Activated CD4-positive, alpha-beta memory T cell treated with anti-CD3 and anti-CD28 coated beads, Interleukin-2, amount 10 ng/mL, durations not matched to agents 7 days and 5 days (primary cell): Measurements from ENCODE around the gene FRMPD4. TPM values are rescaled to one million over a fixed set of nuclear protein-coding genes. Genes with fewer than 3 reads are reported as not detected.

Experiments
- CTCF ChIA-PET: fragments of 350-600 bp; sonication (Branson Sonifier 250); formaldehyde crosslinking; loops from one replicate; lab custom pipeline; 2021; ENCODE audit warnings: antibody characterized with exemption, inconsistent platforms; lab: Charles Lee
- POLR2A ChIA-PET: fragments of 350-600 bp; sonication (Branson Sonifier 250); formaldehyde crosslinking; loops from one replicate; lab custom pipeline; 2021; ENCODE audit warnings: antibody characterized with exemption; lab: Charles Lee
- DNase-seq: peaks from one replicate; pipeline ENCODE4 v3.0.0-alpha.2; 2020
- H3K27ac Mint-ChIP-seq: one replicate; pipeline ENCODE4 v1.8.0; 2021; ENCODE audit warnings: mild to moderate bottlenecking, mixed read lengths
- H3K27me3 Mint-ChIP-seq: one replicate; pipeline ENCODE4 v1.8.0; 2021; ENCODE audit warnings: mixed read lengths
- H3K36me3 Mint-ChIP-seq: one replicate; pipeline ENCODE4 v1.8.0; 2021; ENCODE audit warnings: low read depth, mixed read lengths
- H3K4me1 Mint-ChIP-seq: one replicate; pipeline ENCODE4 v1.8.0; 2021; ENCODE audit warnings: mixed read lengths
- H3K4me3 Mint-ChIP-seq: one replicate; pipeline ENCODE4 v1.8.0; 2021; ENCODE audit warnings: mild to moderate bottlenecking, mixed read lengths
- H3K9me3 Mint-ChIP-seq: one replicate; pipeline ENCODE4 v1.8.0; 2021; ENCODE audit warnings: mixed read lengths
- total RNA-seq, 2 experiments: library from RNA; stranded (reverse); gene quantifications; one replicate each; pipeline ENCODE4 v1.2.3, GENCODE V29; 2021

The FRMPD4 gene
- total RNA-seq, 2 experiments from 2014 or later = not detected

- no peak for DNase-seq
- no peaks in the 10 kb centered on the region for H3K36me3 Mint-ChIP-seq
- CTCF ChIA-PET = no interaction called here
- no peaks in the 10 kb centered on the region for H3K9me3 Mint-ChIP-seq
- no peaks in the 10 kb centered on the region for H3K27me3 Mint-ChIP-seq
- POLR2A ChIA-PET = no interaction called here
- no peak overlapping the region for H3K4me3 Mint-ChIP-seq
- H3K4me1 Mint-ChIP-seq = no peaks in the 10 kb centered on the region
- H3K27ac Mint-ChIP-seq = no peak overlapping the region
These were observed 186.9 kb downstream of the FRMPD4 start for GRCh38 chrX:12325171-12325570.

- no peak overlapping the region for H3K27ac Mint-ChIP-seq
- CTCF ChIA-PET = no interaction called here
- POLR2A ChIA-PET = no interaction called here
- H3K4me1 Mint-ChIP-seq = no peaks in the 10 kb centered on the region
- no peak overlapping the region for H3K4me3 Mint-ChIP-seq
- no peaks in the 10 kb centered on the region for H3K9me3 Mint-ChIP-seq
- no peak for DNase-seq
- H3K27me3 Mint-ChIP-seq = no peaks in the 10 kb centered on the region
- no peaks in the 10 kb centered on the region for H3K36me3 Mint-ChIP-seq
These were observed 189.6 kb downstream of the FRMPD4 start for GRCh38 chrX:12327836-12328235.

- no peaks in the 10 kb centered on the region for H3K9me3 Mint-ChIP-seq
- POLR2A ChIA-PET = no interaction called here
These were observed 191.2 kb downstream of the FRMPD4 start for GRCh38 chrX:12329476-12329875.

GRCh38 chrX:12330841-12331240 is 192.6 kb downstream of the FRMPD4 start:
- no peak for DNase-seq
- no peaks in the 10 kb centered on the region for H3K9me3 Mint-ChIP-seq
- H3K4me3 Mint-ChIP-seq = no peak overlapping the region
- H3K27ac Mint-ChIP-seq = no peak overlapping the region
- no peaks in the 10 kb centered on the region for H3K4me1 Mint-ChIP-seq
- CTCF ChIA-PET = no interaction called here
- H3K36me3 Mint-ChIP-seq = no peaks in the 10 kb centered on the region
- no peaks in the 10 kb centered on the region for H3K27me3 Mint-ChIP-seq
- POLR2A ChIA-PET = no interaction called here

More at GRCh38 chrX:12329476-12329875, 191.2 kb downstream of the FRMPD4 start:
- Mint-ChIP-seq H3K36me3 (no peaks in the 10 kb centered on the region), H3K4me3 (no peak overlapping the region), H3K4me1 (no peaks in the 10 kb centered on the region), H3K27me3 (no peaks in the 10 kb centered on the region), H3K27ac (no peak overlapping the region)
- CTCF ChIA-PET = no interaction called here
- no peak for DNase-seq

- H3K27ac Mint-ChIP-seq = no peak overlapping the region
- ChIA-PET CTCF (no interaction called here), POLR2A (no interaction called here)
- DNase-seq = no peak
- no peak overlapping the region for H3K4me3 Mint-ChIP-seq
- no peaks in the 10 kb centered on the region for H3K36me3 Mint-ChIP-seq
- no peaks in the 10 kb centered on the region for H3K4me1 Mint-ChIP-seq
- H3K9me3 Mint-ChIP-seq = no peaks in the 10 kb centered on the region
- no peaks in the 10 kb centered on the region for H3K27me3 Mint-ChIP-seq
These were observed 194.6 kb downstream of the FRMPD4 start for GRCh38 chrX:12332786-12333347.

- Mint-ChIP-seq H3K27me3 (no peaks in the 10 kb centered on the region), H3K36me3 (no peaks in the 10 kb centered on the region), H3K4me1 (no peaks in the 10 kb centered on the region), H3K9me3 (no peaks in the 10 kb centered on the region), H3K27ac (no peak overlapping the region), H3K4me3 (no peak overlapping the region)
- DNase-seq = no peak
- ChIA-PET POLR2A (no interaction called here), CTCF (no interaction called here)
These were observed 201.6 kb downstream of the FRMPD4 start for GRCh38 chrX:12339921-12340320.

- no peak overlapping the region for H3K27ac Mint-ChIP-seq
- POLR2A ChIA-PET = no interaction called here
- no peaks in the 10 kb centered on the region for H3K9me3 Mint-ChIP-seq
- no peak for DNase-seq
- H3K36me3 Mint-ChIP-seq = no peaks in the 10 kb centered on the region
- no peaks in the 10 kb centered on the region for H3K27me3 Mint-ChIP-seq
- no peak overlapping the region for H3K4me3 Mint-ChIP-seq
- CTCF ChIA-PET = no interaction called here
- no peaks in the 10 kb centered on the region for H3K4me1 Mint-ChIP-seq
These were observed 206.7 kb downstream of the FRMPD4 start for GRCh38 chrX:12344954-12345353.

- no peak for DNase-seq
- CTCF ChIA-PET = no interaction called here
- no peak overlapping the region for H3K27ac Mint-ChIP-seq
These were observed 210.9 kb downstream of the FRMPD4 start for GRCh38 chrX:12349201-12349600.

GRCh38 chrX:12352922-12353321 is 214.6 kb downstream of the FRMPD4 start:
- CTCF ChIA-PET = no interaction called here
- H3K4me1 Mint-ChIP-seq = no peaks in the 10 kb centered on the region
- H3K4me3 Mint-ChIP-seq = no peak overlapping the region
- no peaks in the 10 kb centered on the region for H3K36me3 Mint-ChIP-seq
- no peaks in the 10 kb centered on the region for H3K9me3 Mint-ChIP-seq
- no peak overlapping the region for H3K27ac Mint-ChIP-seq
- no peaks in the 10 kb centered on the region for H3K27me3 Mint-ChIP-seq
- POLR2A ChIA-PET = no interaction called here
- DNase-seq = no peak

More at GRCh38 chrX:12349201-12349600, 210.9 kb downstream of the FRMPD4 start:
- Mint-ChIP-seq H3K27me3 (no peaks in the 10 kb centered on the region), H3K4me1 (no peaks in the 10 kb centered on the region), H3K4me3 (no peak overlapping the region), H3K36me3 (no peaks in the 10 kb centered on the region), H3K9me3 (no peaks in the 10 kb centered on the region)
- POLR2A ChIA-PET = no interaction called here

- H3K27me3 Mint-ChIP-seq = no peaks in the 10 kb centered on the region
- POLR2A ChIA-PET = no interaction called here
These were observed 222.1 kb downstream of the FRMPD4 start for GRCh38 chrX:12360383-12360782.

GRCh38 chrX:12360986-12361598 is 222.8 kb downstream of the FRMPD4 start:
- Mint-ChIP-seq H3K9me3 (no peaks in the 10 kb centered on the region), H3K4me1 (no peaks in the 10 kb centered on the region), H3K36me3 (no peaks in the 10 kb centered on the region), H3K4me3 (no peak overlapping the region), H3K27ac (no peak overlapping the region), H3K27me3 (no peaks in the 10 kb centered on the region)
- CTCF ChIA-PET = no interaction called here
- no peak for DNase-seq
- POLR2A ChIA-PET = no interaction called here

More at GRCh38 chrX:12360383-12360782, 222.1 kb downstream of the FRMPD4 start:
- no peak overlapping the region for H3K4me3 Mint-ChIP-seq
- H3K9me3 Mint-ChIP-seq = no peaks in the 10 kb centered on the region
- H3K27ac Mint-ChIP-seq = no peak overlapping the region
- no peak for DNase-seq
- H3K4me1 Mint-ChIP-seq = no peaks in the 10 kb centered on the region
- H3K36me3 Mint-ChIP-seq = no peaks in the 10 kb centered on the region
- CTCF ChIA-PET = no interaction called here

- ChIA-PET CTCF (no interaction called here), POLR2A (no interaction called here)
- Mint-ChIP-seq H3K27ac (no peak overlapping the region), H3K4me1 (no peaks in the 10 kb centered on the region), H3K36me3 (no peaks in the 10 kb centered on the region), H3K27me3 (no peaks in the 10 kb centered on the region), H3K4me3 (no peak overlapping the region), H3K9me3 (no peaks in the 10 kb centered on the region)
- no peak for DNase-seq
These were observed 224.9 kb downstream of the FRMPD4 start for GRCh38 chrX:12363216-12363615.

GRCh38 chrX:12366440-12366839 is 228.2 kb downstream of the FRMPD4 start:
- Mint-ChIP-seq H3K36me3 (no peaks in the 10 kb centered on the region), H3K9me3 (no peaks in the 10 kb centered on the region), H3K27me3 (no peaks in the 10 kb centered on the region), H3K27ac (no peak overlapping the region), H3K4me1 (no peaks in the 10 kb centered on the region), H3K4me3 (no peak overlapping the region)
- no peak for DNase-seq
- POLR2A ChIA-PET = no interaction called here
- CTCF ChIA-PET = no interaction called here

GRCh38 chrX:12367254-12367653 is 229.0 kb downstream of the FRMPD4 start:
- Mint-ChIP-seq H3K27ac (no peak overlapping the region), H3K27me3 (no peaks in the 10 kb centered on the region), H3K9me3 (no peaks in the 10 kb centered on the region), H3K4me1 (no peaks in the 10 kb centered on the region), H3K36me3 (no peaks in the 10 kb centered on the region), H3K4me3 (no peak overlapping the region)
- ChIA-PET CTCF (no interaction called here), POLR2A (no interaction called here)
- DNase-seq = no peak
